Activated effector memory CD4-positive, alpha-beta T cell treated with Interleukin-2 at 50 U/mL for 16 hours (primary cell): ENCODE data around the gene PHLDB2.

ENCODE experiments used
- DNase-seq: peaks from one replicate; pipeline ENCODE4 v3.0.0-alpha.2; 2020

The PHLDB2 gene

GRCh38 chr3:111885578-111885977, 26.5 kb downstream of the PHLDB2 start:
- no peak for DNase-seq

- DNase-seq, result no peak
Measured at GRCh38 chr3:111890051-111890580, 31.1 kb downstream of the PHLDB2 start.

- no peak for DNase-seq
Measured at GRCh38 chr3:111892070-111892469, 33.0 kb downstream of the PHLDB2 start.

- DNase-seq, result no peak
Measured at GRCh38 chr3:111895071-111895470, 36.0 kb downstream of the PHLDB2 start.

- DNase-seq, result no peak
Measured at GRCh38 chr3:111899966-111900365, 40.9 kb downstream of the PHLDB2 start.

GRCh38 chr3:111901637-111902036, 42.6 kb downstream of the PHLDB2 start:
- no peak for DNase-seq

GRCh38 chr3:111902534-111902933, 43.5 kb downstream of the PHLDB2 start:
- DNase-seq, result no peak

GRCh38 chr3:111903067-111903511, 44.0 kb downstream of the PHLDB2 start:
- DNase-seq, result no peak

GRCh38 chr3:111904376-111905241, 45.5 kb downstream of the PHLDB2 start:
- DNase-seq, result no peak

GRCh38 chr3:111906656-111907055, 47.6 kb downstream of the PHLDB2 start:
- DNase-seq, result no peak

GRCh38 chr3:111907151-111907550, 48.1 kb downstream of the PHLDB2 start:
- DNase-seq, result no peak

GRCh38 chr3:111910806-111911205, 51.7 kb downstream of the PHLDB2 start:
- no peak for DNase-seq

- DNase-seq, result no peak
Measured at GRCh38 chr3:111911446-111911845, 52.4 kb downstream of the PHLDB2 start.

- DNase-seq, result no peak
Measured at GRCh38 chr3:111913163-111913763, 54.2 kb downstream of the PHLDB2 start.

- DNase-seq, result no peak
Measured at GRCh38 chr3:111915905-111916304, 56.8 kb downstream of the PHLDB2 start.

GRCh38 chr3:111917300-111917699, 58.2 kb downstream of the PHLDB2 start:
- no peak for DNase-seq

- DNase-seq, result no peak
Measured at GRCh38 chr3:111919370-111920065, 60.5 kb downstream of the PHLDB2 start.

GRCh38 chr3:111921181-111921580, 62.1 kb downstream of the PHLDB2 start:
- DNase-seq, result no peak

GRCh38 chr3:111923095-111923771, 64.2 kb downstream of the PHLDB2 start:
- DNase-seq, result no peak

- no peak for DNase-seq
Measured at GRCh38 chr3:111923806-111924205, 64.7 kb downstream of the PHLDB2 start.

GRCh38 chr3:111924283-111924682, 65.2 kb downstream of the PHLDB2 start:
- DNase-seq, result no peak

GRCh38 chr3:111926266-111926676, 67.2 kb downstream of the PHLDB2 start:
- DNase-seq, result no peak

- no peak for DNase-seq
Measured at GRCh38 chr3:111928613-111929012, 69.5 kb downstream of the PHLDB2 start.
